DMS114 treated with DMSO at 0.1 percent for 48 hours (cell line): ENCODE results near the gene PSMA7.
"Not testable (repeated sequence)": the region's sequence is repeated elsewhere in the genome, so short reads cannot be mapped to it uniquely, and the experiment has no call there.

Experiments
- DNase-seq: peaks from one replicate; lab custom pipeline; 2025; ENCODE audit not compliant: unreplicated experiment; lab: John Stamatoyannopoulos, UW

Gene PSMA7

DNA sequence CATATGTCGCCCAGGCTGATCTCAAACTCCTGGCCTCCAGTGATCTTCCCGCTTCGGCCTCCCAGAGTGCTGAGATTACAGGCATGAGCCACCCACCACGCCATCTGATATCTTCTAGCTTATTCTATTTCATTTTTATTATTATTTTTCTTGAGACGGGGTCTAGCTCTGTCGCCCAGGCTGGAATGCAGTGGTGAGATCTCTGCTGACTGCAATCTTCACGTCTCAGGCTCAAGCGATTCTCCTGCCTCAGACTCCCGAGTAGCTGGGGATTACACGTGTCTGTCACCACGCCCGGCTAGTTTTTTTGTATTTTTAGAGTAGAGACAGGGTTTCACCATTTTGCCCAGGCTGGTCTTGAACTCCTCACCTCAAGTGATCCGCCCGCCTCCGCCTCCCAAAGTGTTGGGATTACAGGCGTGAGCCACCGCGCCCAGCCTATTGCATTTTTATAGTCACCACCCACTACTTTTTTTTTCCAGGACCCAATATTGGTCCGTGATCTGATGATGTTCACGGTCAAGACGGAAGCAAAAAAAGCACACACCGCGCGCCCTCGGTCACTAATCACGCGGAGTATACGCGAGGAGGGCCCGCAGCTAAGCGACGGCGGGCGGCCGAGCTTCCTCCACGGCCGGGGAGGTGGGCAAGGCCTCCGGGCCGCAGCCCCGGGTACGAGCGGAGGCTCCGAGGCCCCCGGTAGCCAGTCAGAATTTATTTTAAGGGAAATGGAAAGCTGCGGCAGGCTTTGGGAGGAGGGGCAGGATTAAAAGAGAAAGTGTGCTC is 22.0 kb downstream of the PSMA7 start:
- no peak for DNase-seq

DNA sequence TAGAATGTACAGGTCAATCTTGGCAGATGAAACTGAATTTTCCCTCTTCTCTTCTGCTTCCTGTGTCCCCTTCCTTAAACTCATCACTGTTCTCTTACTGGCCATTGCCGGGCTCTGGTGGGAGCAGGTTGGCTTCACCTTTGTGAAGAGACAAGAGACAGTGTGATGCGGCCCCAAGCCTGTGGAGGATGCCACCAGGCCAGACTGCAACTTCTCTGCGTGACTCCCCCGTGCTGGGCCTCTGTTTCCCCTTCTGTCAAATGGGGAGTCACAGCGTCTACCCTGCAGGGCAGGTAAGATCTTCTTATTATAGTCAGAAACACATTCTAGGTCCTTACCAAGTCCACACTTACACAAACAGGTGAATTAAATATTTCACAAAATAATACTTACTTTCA is 22.8 kb downstream of the PSMA7 start:
- no peak for DNase-seq

DNA sequence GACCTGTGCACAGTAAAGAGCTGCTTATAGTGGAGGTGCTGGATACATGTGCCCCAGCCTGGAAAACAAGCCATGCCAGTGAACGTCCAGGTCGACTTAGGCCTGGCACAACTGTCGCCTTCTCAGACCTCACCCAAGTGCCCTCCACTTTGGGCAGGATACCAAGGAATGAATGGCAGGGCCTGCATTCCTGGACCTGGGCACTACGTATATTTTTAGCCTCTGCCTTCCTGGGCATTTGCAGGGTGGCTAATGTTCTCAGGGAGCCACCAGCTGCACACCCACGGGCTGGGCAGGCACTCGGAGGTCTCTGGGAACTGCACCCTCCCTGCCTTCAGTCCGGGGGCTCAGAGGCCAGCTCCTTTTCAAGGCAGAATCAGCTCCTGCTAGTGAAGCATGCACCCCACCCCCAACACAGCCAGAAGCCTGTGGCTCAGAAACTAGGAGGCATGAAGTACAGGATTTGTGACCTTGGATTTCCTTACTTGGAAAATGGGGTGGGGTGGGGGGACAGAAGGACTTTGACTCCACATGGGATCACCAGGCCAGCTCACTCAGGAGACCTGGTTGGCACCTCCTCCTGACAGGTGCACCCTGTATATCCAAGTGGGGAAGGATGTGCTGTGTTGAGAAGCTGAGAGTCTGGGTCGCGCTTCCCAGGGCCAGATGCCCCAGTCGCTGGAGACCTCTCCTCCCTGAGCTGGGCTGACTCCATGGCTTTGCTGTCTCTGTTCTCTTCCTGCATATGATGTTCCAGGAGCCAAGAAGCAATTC is 23.4 kb downstream of the PSMA7 start:
- DNase-seq, result no peak

GRCh38 chr20:62119115-62119514 is 24.1 kb downstream of the PSMA7 start:
- DNase-seq, result no peak

DNA sequence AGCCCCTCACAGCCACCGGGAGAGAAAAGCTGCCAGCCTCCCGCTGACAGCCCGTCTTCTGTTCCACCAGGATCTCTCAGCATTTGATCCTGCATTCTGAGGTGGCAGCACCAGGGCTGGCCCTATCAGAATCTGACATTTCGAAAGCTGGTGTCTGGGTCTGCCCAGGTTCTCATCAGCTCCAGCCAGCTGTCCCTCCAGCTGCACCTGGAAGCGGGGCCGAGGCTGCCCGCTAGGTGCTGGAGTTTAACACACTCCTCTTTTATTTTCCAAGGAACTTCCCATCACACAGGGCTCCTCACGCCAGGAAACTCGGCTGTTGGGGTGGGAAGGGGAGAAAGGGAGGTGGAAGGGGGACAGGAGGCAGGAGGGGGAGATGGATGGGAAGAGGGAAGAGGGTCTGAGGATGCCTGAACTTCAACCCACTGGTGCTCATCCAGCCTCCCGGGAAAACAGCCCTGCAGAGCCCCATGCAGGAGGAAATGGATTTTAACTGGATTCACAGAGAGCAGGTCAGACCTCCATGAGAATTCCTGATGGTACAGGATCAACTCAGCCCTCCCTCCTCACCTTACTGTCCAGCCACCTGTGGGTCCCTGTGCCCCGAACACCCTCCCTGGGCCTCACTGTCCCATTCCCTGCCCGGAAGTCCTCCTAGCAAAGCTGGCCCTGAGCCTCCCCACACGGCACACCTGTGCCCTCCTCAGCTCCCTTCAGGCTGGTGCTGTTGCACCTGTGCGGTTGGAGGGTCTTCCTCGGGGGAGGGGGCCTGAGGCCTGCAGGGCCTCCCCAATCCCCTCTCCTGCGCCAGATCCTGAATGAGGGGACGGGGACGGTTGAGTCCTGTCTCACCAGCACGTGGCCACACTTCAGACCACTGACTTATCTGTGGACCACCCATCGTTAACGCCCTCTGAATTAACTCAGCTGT is 24.8 kb downstream of the PSMA7 start:
- no peak for DNase-seq

- DNase-seq, result no peak
Measured at GRCh38 chr20:62117658-62118057, 25.5 kb downstream of the PSMA7 start.

DNA sequence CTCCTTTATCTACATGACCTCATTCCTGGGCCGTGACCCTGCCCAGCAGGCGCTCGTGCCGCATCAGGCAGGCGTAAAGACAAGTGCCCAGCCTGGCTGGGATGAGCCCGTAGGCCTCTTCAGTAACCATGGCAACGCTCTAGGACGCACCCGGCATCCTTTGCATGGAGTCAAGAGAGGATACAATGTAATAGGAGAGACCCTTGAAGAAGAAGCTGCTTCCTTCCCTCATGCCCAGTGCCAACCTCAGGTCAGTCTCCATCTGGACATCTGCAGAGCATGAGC is 25.9 kb downstream of the PSMA7 start:
- DNase-seq, result no peak

GRCh38 chr20:62116558-62117361 is 26.4 kb downstream of the PSMA7 start:
- DNase-seq, result no peak

- DNase-seq, result not testable (repeated sequence)
Measured at GRCh38 chr20:62115800-62116407, 27.3 kb downstream of the PSMA7 start.

- no peak for DNase-seq
Measured at GRCh38 chr20:62114894-62115293, 28.3 kb downstream of the PSMA7 start.

DNA sequence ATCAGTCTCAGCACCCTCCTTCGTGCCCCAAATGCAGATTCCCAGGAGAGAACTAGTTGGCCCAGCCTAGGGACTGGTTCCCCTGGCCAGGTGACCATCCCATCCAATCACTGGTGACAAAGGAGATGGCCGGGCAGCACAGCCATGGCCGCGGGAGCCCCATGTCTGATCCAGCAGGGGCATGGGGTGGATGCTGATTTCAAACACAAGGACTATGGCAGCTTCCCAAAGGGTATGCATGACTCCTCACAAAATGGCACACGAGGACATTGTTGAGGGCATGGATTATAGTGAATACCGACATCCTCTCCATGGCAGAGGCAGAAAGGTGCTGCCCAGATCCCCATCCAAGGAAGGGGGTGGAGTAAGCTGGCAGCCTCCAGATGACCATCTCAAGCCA is 30.8 kb downstream of the PSMA7 start:
- DNase-seq, result no peak

GRCh38 chr20:62111148-62111547 is 32.0 kb downstream of the PSMA7 start:
- no peak for DNase-seq

- DNase-seq, result no peak
Measured at GRCh38 chr20:62105592-62105991, 37.6 kb downstream of the PSMA7 start.

- no peak for DNase-seq
Measured at GRCh38 chr20:62104791-62105345, 38.3 kb downstream of the PSMA7 start.

DNA sequence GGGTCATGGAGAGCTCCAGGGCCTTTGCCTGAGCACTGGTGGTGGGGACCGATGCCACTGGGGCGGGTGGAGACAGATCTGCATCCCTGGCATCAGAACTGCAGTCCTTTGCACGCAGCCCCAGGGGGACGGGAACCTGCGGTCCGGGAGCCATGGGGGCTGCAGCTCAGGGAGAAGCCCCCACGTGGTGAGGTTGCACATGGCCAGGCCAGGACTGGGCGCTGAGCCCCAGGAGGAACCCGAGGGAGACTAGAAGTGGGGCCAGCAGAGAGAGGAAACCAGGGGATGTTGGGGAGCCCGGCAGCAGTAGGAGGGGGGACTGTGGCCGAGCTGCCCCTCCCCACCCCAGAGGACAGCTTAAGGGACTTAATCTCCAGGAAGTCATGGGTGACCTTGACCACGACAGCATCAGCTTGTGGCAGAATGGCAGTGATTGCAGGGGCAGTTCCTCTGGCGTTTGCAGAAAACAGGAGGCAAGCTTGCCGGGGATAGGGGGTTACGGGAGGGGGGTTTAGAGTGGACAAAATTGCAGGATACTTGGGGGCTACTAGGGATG is 38.9 kb downstream of the PSMA7 start:
- DNase-seq, result no peak

DNA sequence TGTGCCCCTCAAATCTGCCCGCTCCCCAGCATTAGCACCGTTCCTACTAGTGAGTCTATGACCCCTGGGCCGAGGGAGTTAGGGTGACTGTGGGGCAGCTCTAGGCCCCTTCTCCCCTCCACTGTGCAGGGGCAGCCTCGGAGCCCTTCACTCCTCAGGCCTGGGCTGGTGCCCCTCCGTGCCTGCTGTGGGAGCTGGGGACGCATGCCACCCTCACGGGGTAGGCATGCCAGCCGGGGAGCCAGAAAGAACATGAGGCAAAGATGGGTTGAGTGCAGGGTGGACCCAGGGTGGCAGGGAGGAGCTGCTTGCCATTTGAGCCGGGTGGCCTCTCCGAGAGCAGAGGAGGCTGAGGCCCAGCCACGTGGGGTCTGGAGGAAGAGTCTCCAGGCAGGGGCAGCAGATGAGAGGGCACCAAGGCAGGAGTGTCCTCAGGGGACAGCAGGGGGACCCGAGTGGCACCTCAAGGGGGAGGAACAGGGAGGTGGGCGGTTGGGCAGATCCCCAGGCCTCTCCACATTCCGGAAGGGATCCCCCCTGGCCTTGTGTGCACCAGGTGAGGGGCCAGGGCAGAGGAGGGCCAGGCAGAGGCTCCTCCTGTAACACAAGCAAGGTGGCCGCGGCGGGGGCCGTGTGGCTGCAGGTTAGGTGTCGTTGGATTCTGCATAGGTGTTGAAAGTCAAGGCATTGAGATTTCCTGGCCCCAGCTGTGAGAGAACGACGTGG is 39.5 kb downstream of the PSMA7 start:
- no peak for DNase-seq

- no peak for DNase-seq
Measured at GRCh38 chr20:62101078-62101477, 42.1 kb downstream of the PSMA7 start.

GRCh38 chr20:62097881-62098407 is 45.2 kb downstream of the PSMA7 start:
- DNase-seq, result no peak
